Urinary bladder (tissue), 4 donors: ENCODE data around the gene MRM3. TPM values are rescaled to one million over a fixed set of nuclear protein-coding genes. Genes with fewer than 3 reads are reported as not detected.
"Not testable (repeated sequence)": the region's sequence is repeated elsewhere in the genome, so short reads cannot be mapped to it uniquely, and the experiment has no call there.

Experiments used
- DNase-seq: peaks from one replicate; pipeline ENCODE4 v3.0.0-alpha.2; 2015; ENCODE audit errors: extremely low spot score
- H3K27ac ChIP-seq: one replicate; pipeline ENCODE4 v1.5.1; 2013; ENCODE audit warnings: low read depth, mild to moderate bottlenecking, moderate library complexity
- H3K36me3 ChIP-seq: one replicate; pipeline ENCODE4 v1.6.1; 2013; ENCODE audit warnings: mild to moderate bottlenecking, moderate library complexity; ENCODE audit not compliant: insufficient read depth
- H3K4me1 ChIP-seq: one replicate; pipeline ENCODE4 v1.6.1; 2013; ENCODE audit warnings: mild to moderate bottlenecking, moderate library complexity; ENCODE audit not compliant: insufficient read depth
- H3K4me3 ChIP-seq: one replicate; pipeline ENCODE4 v1.5.1; 2013; ENCODE audit warnings: low read depth, low read length
- WGBS: extraction: QIAGEN DNeasy Blood & Tissue Kit; methylation state at CpG from one replicate; pipeline ENCODE4 v1.1.7; 2013; 5-methylcytosine and 5-hydroxymethylcytosine counted together
- polyA plus RNA-seq: library from polyadenylated mRNA; stranded (reverse); fragments of 200-250 nt; gene quantifications from one replicate; pipeline ENCODE4 v1.2.3, GENCODE V29; 2013
- total RNA-seq: library from RNA; depleted of rRNA; stranded (reverse); fragments of >200 nt; gene quantifications from one replicate; pipeline ENCODE4 v1.2.3, GENCODE V29; 2014
- donor health status: healthy with polysubstance abuse.
- donor health status: healthy.

MRM3 gene
- total and polyA plus RNA-seq, 2 donors: 9.9 to 17.6 TPM

DNA sequence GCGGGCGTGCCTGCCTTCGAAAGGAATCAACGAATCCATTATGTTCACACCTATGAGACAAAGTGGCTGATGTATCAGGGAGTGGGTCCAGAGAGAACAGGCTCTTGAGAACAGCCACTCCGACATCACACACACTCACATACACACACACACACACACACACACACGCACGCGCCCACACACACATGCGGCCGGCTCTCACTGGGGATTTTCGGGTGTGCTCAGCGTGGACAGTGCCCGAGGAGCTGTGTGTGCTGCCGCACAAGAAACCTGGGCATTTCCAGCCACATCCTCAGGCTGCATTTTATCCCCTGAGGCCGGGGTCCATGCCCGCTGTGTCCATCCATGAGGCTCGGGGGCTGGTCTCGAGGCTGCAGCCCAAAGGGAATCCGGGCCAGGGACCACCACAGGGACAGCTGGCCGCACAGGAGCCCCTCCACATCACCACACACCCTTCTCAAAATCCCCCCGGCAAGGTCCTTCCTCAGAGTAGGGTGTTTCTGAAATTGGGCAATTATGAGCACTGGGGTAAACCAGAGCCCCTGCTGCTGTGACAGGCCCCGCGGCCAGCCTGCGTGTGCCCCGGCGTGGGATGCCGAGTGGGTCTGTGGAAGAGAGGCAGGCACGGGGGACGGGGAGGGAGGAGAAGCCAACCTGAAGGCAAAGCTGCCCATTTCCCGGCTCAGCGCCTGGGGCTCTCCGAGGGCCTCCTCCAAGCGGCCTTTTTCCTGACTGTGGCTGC is 24.8 kb downstream of the MRM3 start:
- H3K36me3 ChIP-seq: no peaks in the 10 kb centered on the region
- 84% methylated on average over 33 of the region's 33 CpGs for WGBS
- no peaks in the 10 kb centered on the region for H3K4me1 ChIP-seq
- H3K4me3 ChIP-seq: no peak overlapping the region
- no peak for DNase-seq
- no peak overlapping the region for H3K27ac ChIP-seq

DNA sequence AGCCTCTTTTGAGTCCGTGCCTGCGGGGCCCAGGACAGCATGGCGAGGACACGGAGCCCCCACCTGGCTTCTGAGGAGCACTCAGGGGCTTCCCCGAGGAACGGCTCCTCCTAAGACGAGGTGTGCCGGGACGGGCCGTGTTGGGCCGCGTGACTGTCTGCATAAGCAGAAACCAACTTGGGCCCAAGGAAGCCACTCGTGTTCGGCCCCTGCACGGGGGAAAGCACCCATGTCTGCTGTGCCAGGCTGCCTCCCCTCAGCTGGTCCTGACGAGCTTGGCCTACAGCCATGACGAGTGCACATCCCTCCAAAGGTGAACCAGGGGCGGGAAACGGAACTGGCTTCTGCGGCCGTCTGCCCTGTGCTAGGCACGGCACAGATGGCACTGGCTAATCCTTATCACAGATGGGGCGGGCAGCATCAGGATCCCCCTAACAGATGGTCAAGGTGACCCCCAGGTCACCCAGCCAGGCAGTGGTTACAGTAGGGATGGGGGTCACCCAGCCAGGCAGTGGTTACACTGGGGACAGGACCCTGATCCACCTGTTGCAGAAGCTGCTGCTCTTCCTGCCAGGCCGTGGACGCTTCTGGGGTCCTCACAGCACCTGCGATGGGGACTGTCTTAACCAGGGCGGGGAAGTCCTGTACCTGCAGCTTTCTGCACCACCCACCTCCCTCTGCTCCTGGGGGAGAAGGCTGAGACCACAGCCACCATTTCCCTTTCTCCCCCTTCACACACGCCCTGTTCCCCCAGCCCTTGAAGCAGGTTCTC is 25.6 kb downstream of the MRM3 start:
- no peaks in the 10 kb centered on the region for H3K4me1 ChIP-seq
- 90% methylated on average over 28 of the region's 28 CpGs for WGBS
- H3K4me3 ChIP-seq: no peak overlapping the region
- H3K36me3 ChIP-seq: no peaks in the 10 kb centered on the region
- no peak overlapping the region for H3K27ac ChIP-seq
- DNase-seq: no peak

DNA sequence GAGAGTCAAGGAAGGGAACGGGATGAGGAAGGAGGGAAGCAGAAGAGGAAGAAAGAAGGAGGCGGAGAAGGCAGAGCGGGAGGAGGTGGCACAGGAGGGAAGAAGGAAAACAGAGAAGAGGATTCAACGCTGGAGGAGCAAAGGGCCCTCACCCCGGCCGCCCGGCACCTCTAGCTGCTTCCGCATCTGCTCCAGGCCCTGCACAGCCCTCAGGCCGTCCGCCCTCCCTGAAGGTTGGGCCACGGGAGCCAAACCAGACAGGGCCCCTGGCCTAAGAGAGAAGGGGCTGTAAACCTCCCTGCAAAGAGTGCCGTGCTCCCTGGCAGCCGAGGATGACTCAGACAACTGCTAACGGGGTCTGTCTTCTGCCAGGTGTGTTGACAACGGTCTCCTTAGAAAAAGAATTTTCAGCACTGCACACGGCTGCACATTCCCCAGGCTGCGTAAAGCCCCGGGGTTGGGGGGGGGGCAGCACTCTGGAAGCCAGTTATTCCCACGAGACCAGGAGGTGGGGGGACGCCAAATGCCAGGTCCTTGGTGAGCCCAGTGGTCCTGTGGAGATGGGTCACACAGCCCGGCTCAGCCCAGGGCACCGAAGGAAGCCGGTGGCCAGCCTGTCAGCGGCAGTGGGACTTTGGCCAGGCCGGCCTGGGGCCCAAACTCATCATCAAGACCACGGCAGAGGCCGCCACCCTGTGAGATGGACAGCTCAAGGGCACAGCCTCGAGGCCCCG is 29.1 kb downstream of the MRM3 start:
- H3K4me1 ChIP-seq: no peaks in the 10 kb centered on the region
- no peak for DNase-seq
- H3K36me3 ChIP-seq: no peaks in the 10 kb centered on the region
- no peak overlapping the region for H3K27ac ChIP-seq
- WGBS: 74% methylated on average over 29 of the region's 29 CpGs
- no peak overlapping the region for H3K4me3 ChIP-seq

DNA sequence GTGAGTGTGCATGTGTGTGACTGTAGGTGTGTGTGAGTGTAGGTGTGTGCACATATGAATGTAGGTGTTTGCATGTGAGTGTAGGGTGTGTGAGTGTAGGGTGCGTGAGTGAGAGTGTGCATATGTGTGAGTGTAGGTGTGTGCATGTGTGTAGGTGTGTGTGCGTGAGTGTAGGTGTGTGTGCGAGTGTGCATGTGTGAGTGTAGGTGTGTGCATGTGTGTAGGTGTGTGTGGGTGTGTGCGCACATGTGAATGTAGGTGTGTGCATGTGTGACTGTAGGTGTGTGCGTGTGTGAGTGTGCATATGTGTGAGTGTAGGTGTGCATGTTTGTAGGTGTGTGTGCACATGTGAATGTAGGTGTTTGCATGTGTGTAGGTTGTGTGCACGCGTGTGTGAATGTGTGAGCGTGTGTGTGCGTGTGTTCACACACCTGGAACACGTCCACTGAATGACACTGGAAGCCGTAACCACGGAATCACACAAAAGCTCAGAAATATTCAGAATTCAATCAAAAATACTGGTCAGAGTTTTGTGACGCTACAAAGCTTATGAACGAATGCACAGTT is 30.6 kb downstream of the MRM3 start:
- Histone ChIP-seq H3K27ac (no peak overlapping the region), H3K4me3 (no peak overlapping the region), H3K36me3 (no peaks in the 10 kb centered on the region), H3K4me1 (no peaks in the 10 kb centered on the region)
- DNase-seq: no peak
- WGBS: 95% methylated on average over 14 of the region's 14 CpGs

DNA sequence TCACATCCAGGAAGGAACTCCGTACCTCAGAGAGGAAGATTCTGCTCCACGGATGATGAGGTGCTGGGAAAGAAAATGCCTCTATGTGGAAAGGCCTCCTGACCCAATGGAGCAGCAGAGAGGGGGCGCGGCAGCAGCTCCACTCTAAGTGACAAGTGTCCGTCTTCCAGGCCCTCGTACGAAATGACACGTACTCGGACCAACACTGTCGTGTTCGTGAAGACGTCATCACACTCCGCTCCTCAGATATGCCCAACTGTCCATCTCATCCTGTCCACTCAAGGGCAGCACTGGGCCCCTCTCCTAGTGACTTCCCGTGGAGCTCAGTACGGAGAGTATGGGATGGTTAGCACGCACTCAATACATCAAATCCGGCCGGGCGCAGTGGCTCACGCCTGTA is 32.2 kb downstream of the MRM3 start:
- Histone ChIP-seq H3K27ac (no peak overlapping the region), H3K4me1 (no peaks in the 10 kb centered on the region), H3K4me3 (no peak overlapping the region), H3K36me3 (no peaks in the 10 kb centered on the region)
- no peak for DNase-seq
- 92% methylated on average over 20 of the region's 20 CpGs for WGBS

DNA sequence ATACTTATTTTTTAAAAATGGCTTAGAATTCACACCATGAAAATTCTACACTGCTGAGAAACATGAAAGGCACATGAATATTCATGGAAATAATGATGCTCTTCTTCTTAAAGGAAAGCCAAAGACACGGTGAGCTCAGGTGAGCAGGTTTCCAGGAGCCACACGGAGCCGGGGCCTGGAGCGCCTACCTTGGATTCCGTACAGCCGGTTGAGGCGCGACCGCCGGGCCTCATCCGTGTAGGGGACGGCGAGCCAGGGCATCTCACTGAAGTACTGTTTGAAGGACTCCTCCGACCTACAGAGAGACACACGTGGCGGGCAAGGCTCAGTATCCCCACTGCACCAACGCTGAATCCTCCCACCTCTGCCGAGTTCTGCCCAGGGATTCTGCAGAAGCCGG is 37.1 kb downstream of the MRM3 start:
- 95% methylated on average over 19 of the region's 19 CpGs for WGBS
- no peaks in the 10 kb centered on the region for H3K36me3 ChIP-seq

DNA sequence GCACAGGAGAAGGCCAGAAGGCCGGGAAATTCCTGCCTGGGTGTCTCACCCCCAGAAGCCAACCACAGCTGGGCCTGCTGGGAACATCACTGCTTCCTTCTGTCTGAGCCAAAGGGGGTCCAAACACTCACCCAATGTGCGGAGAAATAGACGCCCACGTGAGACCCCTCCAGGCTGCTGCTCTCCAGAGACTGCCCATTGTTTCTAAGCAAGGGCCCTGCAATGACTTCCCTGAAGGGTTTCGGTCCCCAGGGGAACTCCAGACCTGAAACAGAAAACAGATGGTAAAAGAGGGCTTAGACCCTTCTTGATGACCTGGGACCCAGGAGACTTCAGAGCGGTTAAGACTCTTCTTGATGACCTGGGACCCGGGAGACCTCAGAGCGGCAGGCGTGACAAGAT is 41.3 kb downstream of the MRM3 start:
- no peak for DNase-seq
- H3K27ac ChIP-seq: no peak overlapping the region
- H3K4me3 ChIP-seq: no peak overlapping the region
- no peaks in the 10 kb centered on the region for H3K4me1 ChIP-seq
- 92% methylated on average over 9 of the region's 9 CpGs for WGBS
- H3K36me3 ChIP-seq: no peaks in the 10 kb centered on the region

More for the DNA sequence above, 37.1 kb downstream of the MRM3 start:
- Histone ChIP-seq H3K4me1 (no peaks in the 10 kb centered on the region), H3K27ac (no peak overlapping the region), H3K4me3 (no peak overlapping the region)
- DNase-seq: no peak

DNA sequence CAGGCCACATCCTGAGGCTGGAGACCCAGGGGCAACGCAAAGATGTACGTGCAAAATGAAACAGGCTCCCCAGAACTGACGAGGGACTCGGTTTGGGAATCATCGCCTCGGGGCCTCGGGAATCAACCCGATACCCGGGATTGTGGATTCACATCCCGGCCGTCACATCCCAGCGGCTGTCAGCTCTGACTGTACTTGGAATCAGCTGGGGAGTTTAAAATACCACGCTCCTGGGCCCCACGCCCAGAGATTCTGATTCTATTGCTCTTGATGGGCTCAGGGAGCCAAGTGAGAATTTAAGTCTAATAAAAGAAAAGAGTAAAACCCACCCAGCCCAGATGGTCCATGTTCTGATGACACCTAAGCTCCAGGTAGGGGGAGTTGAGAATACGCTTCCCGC is 42.2 kb downstream of the MRM3 start:
- Histone ChIP-seq H3K4me3 (no peak overlapping the region), H3K27ac (no peak overlapping the region), H3K4me1 (no peaks in the 10 kb centered on the region), H3K36me3 (no peaks in the 10 kb centered on the region)
- WGBS: 85% methylated on average over 16 of the region's 16 CpGs
- DNase-seq: no peak

DNA sequence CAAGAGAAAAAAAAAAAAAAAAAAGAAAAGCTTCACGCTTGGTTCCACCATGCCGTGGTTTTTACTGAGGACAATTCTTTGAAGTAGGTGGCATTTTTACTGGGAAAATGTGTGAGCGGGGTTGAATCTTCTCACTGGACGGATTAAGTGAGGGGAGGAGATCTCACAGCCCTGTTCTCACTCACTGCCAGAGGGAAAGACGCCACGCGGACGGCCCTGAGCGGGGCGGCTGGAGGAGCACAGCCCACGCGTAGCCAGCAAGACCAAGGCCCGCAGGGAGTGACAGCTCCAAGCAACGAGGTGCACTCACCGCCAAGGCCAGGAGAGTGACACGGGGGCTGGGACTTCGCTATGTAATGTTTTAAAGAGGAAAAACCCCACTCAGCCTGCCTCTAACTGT is 43.1 kb downstream of the MRM3 start:
- no peak for DNase-seq
- Histone ChIP-seq H3K4me3 (no peak overlapping the region), H3K36me3 (no peaks in the 10 kb centered on the region), H3K27ac (no peak overlapping the region), H3K4me1 (no peaks in the 10 kb centered on the region)
- 81% methylated on average over 17 of the region's 17 CpGs for WGBS

DNA sequence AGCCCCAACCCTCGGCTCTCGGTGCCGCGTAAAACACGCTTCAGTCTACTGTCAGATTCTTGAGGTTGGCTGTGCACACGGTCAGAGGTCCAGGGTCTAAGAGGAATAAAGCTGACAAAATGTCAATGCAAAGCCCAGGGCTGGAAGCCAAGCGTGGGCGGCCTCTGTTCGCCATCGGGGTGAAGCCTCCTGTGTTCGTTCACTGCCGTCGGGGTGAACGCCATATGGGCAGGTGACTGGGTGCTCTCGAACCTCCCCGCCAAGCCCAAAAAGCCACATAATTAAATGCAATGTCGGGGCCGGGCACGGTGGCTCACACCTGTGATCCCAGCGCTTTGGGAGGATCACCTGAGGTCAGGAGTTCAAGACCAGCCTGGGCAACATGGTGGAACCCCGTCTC is 44.6 kb downstream of the MRM3 start:
- DNase-seq: no peak
- H3K27ac ChIP-seq: no peak overlapping the region
- no peak overlapping the region for H3K4me3 ChIP-seq
- H3K36me3 ChIP-seq: no peaks in the 10 kb centered on the region
- 89% methylated on average over 21 of the region's 21 CpGs for WGBS
- no peaks in the 10 kb centered on the region for H3K4me1 ChIP-seq

DNA sequence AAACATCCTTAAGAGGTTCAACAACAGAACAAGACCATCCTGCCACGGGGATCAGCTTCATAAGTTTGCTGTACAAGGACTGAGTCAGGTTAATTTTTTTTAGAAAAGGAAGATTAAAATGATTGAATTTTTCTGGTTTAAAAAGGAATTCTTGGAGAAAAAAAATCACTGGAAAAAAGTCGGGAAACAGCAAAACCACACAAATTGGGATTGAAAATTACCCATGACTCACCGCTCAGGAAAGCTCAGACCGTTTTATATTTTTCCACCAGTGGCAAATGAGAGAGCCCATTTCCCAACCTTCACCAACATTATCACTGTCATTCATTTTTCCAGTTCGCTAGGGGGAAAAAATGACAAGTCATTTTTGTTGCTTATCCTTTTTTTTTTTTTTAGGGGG is 46.6 kb downstream of the MRM3 start:
- no peak overlapping the region for H3K27ac ChIP-seq
- H3K36me3 ChIP-seq: no peaks in the 10 kb centered on the region
- H3K4me3 ChIP-seq: no peak overlapping the region
- DNase-seq: no peak
- no peaks in the 10 kb centered on the region for H3K4me1 ChIP-seq
- WGBS: 81% methylated on average over 5 of the region's 5 CpGs

DNA sequence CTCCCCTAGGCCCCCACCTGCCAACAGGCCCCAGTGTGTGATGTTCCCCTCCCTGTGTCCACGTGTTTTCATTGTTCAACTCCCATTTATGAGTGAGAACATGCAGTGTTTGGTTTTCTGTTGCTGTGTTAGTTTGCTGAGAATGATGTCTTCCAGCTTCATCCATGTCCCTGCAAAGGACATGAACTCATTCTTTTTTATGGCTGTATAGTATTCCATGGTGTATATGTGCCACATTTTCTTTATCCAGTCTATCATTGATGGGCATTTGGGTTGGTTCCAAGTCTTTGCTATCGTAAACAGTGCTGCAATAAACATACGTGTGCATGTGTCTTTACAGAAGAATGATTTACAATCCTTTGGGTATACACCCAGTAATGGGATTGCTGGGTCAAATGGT is 47.5 kb downstream of the MRM3 start:
- WGBS: 62% methylated on average over 3 of the region's 3 CpGs
- H3K4me3 ChIP-seq, H3K4me1 ChIP-seq, H3K27ac ChIP-seq, DNase-seq, H3K36me3 ChIP-seq: not testable (repeated sequence)

DNA sequence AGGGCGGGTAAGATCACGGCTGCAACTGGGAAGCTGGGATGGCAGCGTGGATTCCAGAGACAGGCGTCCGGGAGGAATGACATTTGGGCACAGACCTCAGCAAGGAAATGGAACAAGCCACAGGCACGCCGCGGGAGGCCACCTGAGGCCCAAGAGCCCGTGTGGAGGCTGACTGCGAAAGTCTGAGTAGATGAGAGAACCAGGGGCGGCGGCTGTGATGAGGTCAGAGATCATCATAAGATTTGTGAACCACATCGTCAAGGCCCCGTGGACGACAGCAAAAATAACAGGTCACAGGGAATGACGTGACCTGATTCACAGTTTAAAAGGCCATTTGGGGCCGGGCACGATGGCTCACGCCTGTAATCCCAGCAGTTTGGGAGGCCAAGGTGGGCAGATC is 48.2 kb downstream of the MRM3 start:
- Histone ChIP-seq H3K27ac (peak overlapping the region; percentile 66), H3K36me3 (no peaks in the 10 kb centered on the region)
- 76% methylated on average over 19 of the region's 19 CpGs for WGBS

More for the DNA sequence above, 48.2 kb downstream of the MRM3 start:
- no peak overlapping the region for H3K4me3 ChIP-seq
- no peak for DNase-seq
- H3K4me1 ChIP-seq: no peaks in the 10 kb centered on the region
